Measurements from ENCODE around the gene CUL5. TPM values are rescaled to one million over a fixed set of nuclear protein-coding genes. Genes with fewer than 3 reads are reported as not detected.

CUL5 gene
- 10 to 100 TPM; 23.8 to 33.6 (median 27.7) TPM for total RNA-seq

DNA sequence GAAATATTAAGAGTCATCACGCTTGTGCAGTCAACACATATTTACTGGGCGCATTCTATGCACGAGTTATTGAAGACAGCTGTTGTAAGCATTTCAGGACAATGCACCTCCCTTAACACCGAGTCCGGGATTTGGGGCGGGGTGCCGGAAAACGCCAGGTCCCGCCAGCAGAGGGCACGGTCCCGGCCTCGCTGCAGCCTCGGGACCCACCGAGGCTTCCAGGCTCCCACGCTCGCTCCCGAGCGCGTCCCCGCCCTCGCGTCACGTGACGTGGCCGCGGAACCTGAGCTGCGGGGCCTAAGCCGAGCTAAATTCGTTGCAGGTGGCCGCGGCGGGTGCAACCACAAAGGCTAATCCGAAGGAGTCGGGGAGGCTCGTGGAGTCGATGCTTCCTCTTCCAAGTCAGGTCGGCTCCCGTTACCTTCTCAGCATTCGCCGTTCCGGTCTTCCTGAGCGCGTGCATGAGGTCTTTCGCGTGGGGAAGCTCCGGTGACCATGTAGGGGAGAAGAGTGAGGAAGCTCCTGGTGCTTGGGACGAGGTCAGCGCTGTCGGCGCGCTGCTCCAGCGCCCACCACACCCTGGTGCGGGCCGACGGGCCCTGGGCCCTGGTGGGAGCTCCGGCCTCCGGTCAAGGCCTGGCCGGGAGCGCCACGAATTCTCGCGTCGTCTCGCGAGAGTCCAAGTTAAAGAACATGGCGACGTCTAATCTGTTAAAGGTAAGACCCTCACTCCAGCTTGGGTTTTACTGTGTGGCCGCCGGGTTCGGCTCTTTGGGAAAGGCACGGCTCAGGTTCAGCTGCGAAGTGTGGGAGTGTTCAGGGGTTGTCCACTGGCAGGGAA lies at the start of gene CUL5:
Gene CUL5, plus strand, starts transcription at position 243 of the 841 bp plus-strand sequence. Its CDS starts 451 bp downstream, at position 694.
- H3K4me3 ChIP-seq: peak within 1 kb of the TSS; percentile 81 to 99 (median 82)
- peak within 1 kb of the TSS; percentile 92 to 97 (median 97) for H3K27ac ChIP-seq
- DNase-seq: peak; percentile 93
- TF ChIP-seq EP300 (IDR thresholded peaks at IDR 0.05; ENCODE audit: low read depth): no peak
- TF ChIP-seq, protein P1, sequence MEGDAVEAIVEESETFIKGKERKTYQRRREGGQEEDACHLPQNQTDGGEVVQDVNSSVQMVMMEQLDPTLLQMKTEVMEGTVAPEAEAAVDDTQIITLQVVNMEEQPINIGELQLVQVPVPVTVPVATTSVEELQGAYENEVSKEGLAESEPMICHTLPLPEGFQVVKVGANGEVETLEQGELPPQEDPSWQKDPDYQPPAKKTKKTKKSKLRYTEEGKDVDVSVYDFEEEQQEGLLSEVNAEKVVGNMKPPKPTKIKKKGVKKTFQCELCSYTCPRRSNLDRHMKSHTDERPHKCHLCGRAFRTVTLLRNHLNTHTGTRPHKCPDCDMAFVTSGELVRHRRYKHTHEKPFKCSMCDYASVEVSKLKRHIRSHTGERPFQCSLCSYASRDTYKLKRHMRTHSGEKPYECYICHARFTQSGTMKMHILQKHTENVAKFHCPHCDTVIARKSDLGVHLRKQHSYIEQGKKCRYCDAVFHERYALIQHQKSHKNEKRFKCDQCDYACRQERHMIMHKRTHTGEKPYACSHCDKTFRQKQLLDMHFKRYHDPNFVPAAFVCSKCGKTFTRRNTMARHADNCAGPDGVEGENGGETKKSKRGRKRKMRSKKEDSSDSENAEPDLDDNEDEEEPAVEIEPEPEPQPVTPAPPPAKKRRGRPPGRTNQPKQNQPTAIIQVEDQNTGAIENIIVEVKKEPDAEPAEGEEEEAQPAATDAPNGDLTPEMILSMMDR (IDR thresholded peaks at IDR 0.05): peak; percentile 88 to 93 (median 91)
- TF ChIP-seq POLR2AphosphoS5 (IDR thresholded peaks at IDR 0.05): peak in 2 of 3 donors; percentile 71 to 79
- TF ChIP-seq POLR2A (IDR thresholded peaks at IDR 0.05): peak; percentile 80
- WGBS, 2 donors (ENCODE audit: low coverage in 1 of 2): 0% methylated on average over 3 to 72 of the region's 72 CpGs
- no peaks in the 10 kb centered on the region for H3K9me3 ChIP-seq
- peaks cover 14 to 46% (median 24%) of the 10 kb centered on the region in 4 donors for H3K4me1 ChIP-seq
- intact Hi-C loops (cut with DNase I; ENCODE audit: low total_unique reads) (no loop called here), in situ Hi-C loops (cut with MboI; ENCODE audit: low pct_ligation_motif_present in 1 of 4, low pct_unique_long_range_greater_than_20kb in 1 of 4, low sequenced_read_pairs in 3 of 4) (loop anchor here in 2 of 4 donors (10.0 to 25.0 kb wide), 2 partner anchors 646 to 653 kb away; partner anchors contain the start of gene DDX10 (in 1 of the 2))
- no peaks in the 10 kb centered on the region for H3K27me3 ChIP-seq
- no peaks in the 10 kb centered on the region for H3K36me3 ChIP-seq

DNA sequence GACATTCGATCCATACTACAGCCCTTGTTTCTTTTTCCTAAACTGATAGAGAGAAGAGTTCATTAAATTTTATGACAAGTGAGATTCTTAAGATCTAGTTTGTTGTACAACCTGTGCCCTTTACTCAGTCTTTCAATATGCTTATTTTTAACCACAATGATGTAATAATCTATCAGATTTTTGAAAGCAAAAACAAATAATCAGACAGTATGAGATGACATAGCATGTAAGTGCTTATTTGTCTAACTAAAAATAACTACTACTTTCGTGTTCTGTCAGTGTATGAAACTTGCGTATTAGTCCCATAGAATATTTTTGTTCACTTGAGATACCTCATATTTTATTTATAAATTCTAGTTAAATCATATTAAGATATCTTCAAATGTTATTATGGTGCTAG lies 47.2 kb upstream of the CUL5 start:
- DNase-seq: no peak
- H3K36me3 ChIP-seq: no peaks in the 10 kb centered on the region
- H3K27me3 ChIP-seq: no peaks in the 10 kb centered on the region
- no peak overlapping the region for H3K4me3 ChIP-seq
- no peak for TF ChIP-seq EP300 (IDR thresholded peaks at IDR 0.05; ENCODE audit: low read depth)
- TF ChIP-seq POLR2AphosphoS5 (IDR thresholded peaks at IDR 0.05): no peak
- TF ChIP-seq, protein P1 (IDR thresholded peaks at IDR 0.05): no peak
- no peak for TF ChIP-seq POLR2A (IDR thresholded peaks at IDR 0.05)
- in situ Hi-C loops (cut with MboI; ENCODE audit: low pct_ligation_motif_present in 1 of 4, low pct_unique_long_range_greater_than_20kb in 1 of 4, low sequenced_read_pairs in 3 of 4) (no loop called here), intact Hi-C loops (cut with DNase I; ENCODE audit: low total_unique reads) (no loop called here)
- peaks cover 0 to 6% (median 2%) of the 10 kb centered on the region in 4 donors for H3K4me1 ChIP-seq
- H3K9me3 ChIP-seq: no peaks in the 10 kb centered on the region
- no peak overlapping the region for H3K27ac ChIP-seq
- WGBS, 2 donors (ENCODE audit: low coverage in 1 of 2): 72 to 79% methylated on average over 3 of the region's 3 CpGs

DNA sequence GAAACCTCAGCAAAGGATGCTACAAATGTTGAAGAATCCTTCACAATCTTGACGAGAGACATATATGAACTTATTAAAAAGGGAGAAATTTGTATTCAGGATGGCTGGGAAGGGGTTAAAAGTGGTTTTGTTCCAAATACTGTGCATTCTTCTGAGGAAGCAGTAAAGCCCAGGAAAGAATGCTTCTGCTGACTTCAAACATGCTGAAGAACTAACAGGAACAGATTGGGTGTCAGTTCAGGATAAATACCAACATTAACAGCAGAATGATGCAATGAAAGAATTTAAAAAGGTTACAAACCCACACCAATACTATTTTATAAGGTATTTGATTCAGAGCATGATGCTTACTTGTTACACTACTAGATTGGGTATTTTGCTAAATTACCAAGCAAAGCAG lies 46.5 kb upstream of the CUL5 start:
- Histone ChIP-seq H3K27ac (no peak overlapping the region), H3K9me3 (no peaks in the 10 kb centered on the region), H3K4me3 (no peak overlapping the region), H3K4me1 (peaks cover 0 to 3% (median under 1%) of the 10 kb centered on the region in 4 donors), H3K27me3 (no peaks in the 10 kb centered on the region), H3K36me3 (no peaks in the 10 kb centered on the region)
- no peak for DNase-seq
- intact Hi-C loops (cut with DNase I; ENCODE audit: low total_unique reads): no loop called here
- 57 to 74% methylated on average over 1 of the region's 1 CpG for WGBS, 2 donors (ENCODE audit: low coverage in 1 of 2)
- in situ Hi-C loops (cut with MboI; ENCODE audit: low pct_ligation_motif_present in 1 of 4, low pct_unique_long_range_greater_than_20kb in 1 of 4, low sequenced_read_pairs in 3 of 4): no loop called here
- TF ChIP-seq POLR2AphosphoS5 (IDR thresholded peaks at IDR 0.05): no peak
- TF ChIP-seq, protein P1 (IDR thresholded peaks at IDR 0.05): no peak
- no peak for TF ChIP-seq POLR2A (IDR thresholded peaks at IDR 0.05)
- TF ChIP-seq EP300 (IDR thresholded peaks at IDR 0.05; ENCODE audit: low read depth): no peak

DNA sequence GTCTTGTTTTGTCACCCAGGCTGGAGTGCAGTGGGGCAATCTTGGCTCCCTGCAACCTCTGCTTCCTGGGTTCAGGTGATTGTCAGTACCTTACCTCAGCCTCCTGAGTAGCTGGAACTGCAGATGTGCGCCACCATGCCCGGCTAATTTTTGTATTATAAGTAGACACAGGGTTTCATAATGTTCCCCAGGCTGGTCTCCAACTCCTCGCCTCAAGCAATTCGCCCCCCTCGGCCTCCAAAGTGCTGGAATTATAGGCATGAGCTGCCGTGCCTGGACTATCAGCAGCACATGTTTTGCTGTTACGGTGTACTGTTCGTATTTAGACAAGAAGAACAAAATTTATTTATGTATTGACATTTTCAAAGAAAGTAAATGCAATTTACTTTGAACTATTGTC lies 45.6 kb upstream of the CUL5 start:
- DNase-seq: no peak
- TF ChIP-seq EP300 (IDR thresholded peaks at IDR 0.05; ENCODE audit: low read depth): no peak
- TF ChIP-seq POLR2A (IDR thresholded peaks at IDR 0.05): no peak
- TF ChIP-seq POLR2AphosphoS5 (IDR thresholded peaks at IDR 0.05): no peak
- no peaks in the 10 kb centered on the region for H3K36me3 ChIP-seq
- no peaks in the 10 kb centered on the region for H3K4me1 ChIP-seq
- H3K27me3 ChIP-seq: no peaks in the 10 kb centered on the region
- intact Hi-C loops (cut with DNase I; ENCODE audit: low total_unique reads) (no loop called here), in situ Hi-C loops (cut with MboI; ENCODE audit: low pct_ligation_motif_present in 1 of 4, low pct_unique_long_range_greater_than_20kb in 1 of 4, low sequenced_read_pairs in 3 of 4) (no loop called here)
- 66 to 96% methylated on average over 5 to 8 of the region's 8 CpGs for WGBS, 2 donors (ENCODE audit: low coverage in 1 of 2)
- no peak overlapping the region for H3K27ac ChIP-seq
- no peaks in the 10 kb centered on the region for H3K9me3 ChIP-seq
- no peak overlapping the region for H3K4me3 ChIP-seq
